GM23338 (cell line): ENCODE measurements around the gene RPAP2. TPM values are rescaled to one million over a fixed set of nuclear protein-coding genes. Genes with fewer than 3 reads are reported as not detected.

Experiments
- ATAC-seq: fragments of 200-7000 bp; cut with Tn5 transposase; 3 replicates; pipeline ENCODE4 v1.9.1; 2020
- DNase-seq: peaks from one replicate; pipeline ENCODE4 v3.0.0-alpha.2; 2015; ENCODE audit warnings: low spot score
- H2AFZ ChIP-seq: fragments of 200-600 bp; sonication (generic); 2 replicates; pipeline ENCODE4 v1.8.0; 2016; ENCODE audit warnings: antibody characterized with exemption, mild to moderate bottlenecking, moderate library complexity
- H3F3A ChIP-seq: fragments of 200-600 bp; sonication (generic); replicated peaks from 2 replicates; pipeline ENCODE4 v1.8.0; 2017; ENCODE audit warnings: antibody characterized with exemption, mixed run types, low read depth
- H3K27ac ChIP-seq: fragments of 200-600 bp; sonication (generic); 2 replicates; pipeline ENCODE4 v1.6.1; 2016; ENCODE audit warnings: low read depth
- H3K27me3 ChIP-seq: fragments of 200-600 bp; sonication (generic); 2 replicates; pipeline ENCODE4 v1.8.0; 2016; ENCODE audit warnings: mild to moderate bottlenecking, mixed run types, moderate library complexity; ENCODE audit not compliant: insufficient read depth
- H3K36me3 ChIP-seq: fragments of 200-600 bp; sonication (generic); 2 replicates; pipeline ENCODE4 v1.8.0; 2016; ENCODE audit warnings: mild to moderate bottlenecking; ENCODE audit not compliant: insufficient read depth
- H3K4me1 ChIP-seq: fragments of 200-600 bp; sonication (generic); 2 replicates; pipeline ENCODE4 v1.8.0; 2016; ENCODE audit warnings: mild to moderate bottlenecking, moderate library complexity; ENCODE audit not compliant: insufficient read depth
- H3K4me2 ChIP-seq: fragments of 200-600 bp; sonication (generic); 2 replicates; pipeline ENCODE4 v1.7.1; 2017; ENCODE audit warnings: mixed run types
- H3K4me3 ChIP-seq: fragments of 200-600 bp; sonication (generic); 2 replicates; pipeline ENCODE4 v1.6.1; 2016; ENCODE audit warnings: mixed run types
- H3K79me2 ChIP-seq: fragments of 200-600 bp; sonication (generic); replicated peaks from 2 replicates; pipeline ENCODE4 v1.8.0; 2017; ENCODE audit warnings: mild to moderate bottlenecking; ENCODE audit not compliant: insufficient read depth
- H3K9me2 ChIP-seq: fragments of 200-600 bp; sonication (generic); 2 replicates; pipeline ENCODE4 v1.8.0; 2017; ENCODE audit not compliant: insufficient read depth
- H4K20me1 ChIP-seq: fragments of 200-600 bp; sonication (generic); replicated peaks from 2 replicates; pipeline ENCODE4 v1.8.0; 2017; ENCODE audit warnings: mild to moderate bottlenecking; ENCODE audit not compliant: insufficient read depth
- H3K27ac Mint-ChIP-seq: 2 replicates; pipeline ENCODE4 v1.8.0; 2020; ENCODE audit warnings: inconsistent platforms, mild to moderate bottlenecking, moderate library complexity, mixed read lengths
- H3K27me3 Mint-ChIP-seq: 3 replicates; pipeline ENCODE4 v1.8.0; 2022; ENCODE audit warnings: low read depth, mild to moderate bottlenecking, moderate library complexity, mixed read lengths, inconsistent platforms; ENCODE audit not compliant: insufficient read depth, poor library complexity
- H3K36me3 Mint-ChIP-seq: 3 replicates; pipeline ENCODE4 v1.8.0; 2021; ENCODE audit warnings: low read depth, mild to moderate bottlenecking, inconsistent platforms, moderate library complexity, mixed read lengths
- H3K4me1 Mint-ChIP-seq: 3 replicates; pipeline ENCODE4 v1.8.0; 2020; ENCODE audit warnings: mild to moderate bottlenecking, inconsistent platforms, mixed read lengths
- H3K4me3 Mint-ChIP-seq: 3 replicates; pipeline ENCODE4 v1.8.0; 2021; ENCODE audit warnings: moderate library complexity, mild to moderate bottlenecking, inconsistent platforms, mixed read lengths
- H3K9me3 Mint-ChIP-seq: 3 replicates; pipeline ENCODE4 v1.8.0; 2020; ENCODE audit warnings: moderate library complexity, mild to moderate bottlenecking, inconsistent platforms, mixed read lengths
- CREB1 ChIP-seq: fragments of 250-450 bp; sonication (Bioruptor Pico); IDR thresholded peaks from 2 replicates; pipeline ENCODE4 v1.5.0; 2020; ENCODE audit warnings: low read depth, mild to moderate bottlenecking, moderate library complexity
- CTCF ChIP-seq, 2 experiments: fragments of 200-600 bp in 1 of 2; sonication (generic) in 1 of 2; conservative IDR thresholded peaks; 2 replicates each; pipeline versions ENCODE4 v1.5.1 to v1.6.1; 2016 to 2017; ENCODE audit warnings: antibody characterized with exemption in 2 of 2, low read depth in 2 of 2, mild to moderate bottlenecking in 2 of 2, moderate library complexity in 1 of 2
- ETS1 ChIP-seq: IDR thresholded peaks from 2 replicates; pipeline ENCODE4 v1.6.1; 2016; ENCODE audit warnings: antibody characterized with exemption
- EZH2 ChIP-seq: fragments of 200-600 bp; sonication (generic); IDR thresholded peaks from one replicate; pipeline ENCODE4 v1.8.0; 2017; ENCODE audit warnings: antibody characterized with exemption, mild to moderate bottlenecking, low read depth; ENCODE audit not compliant: unreplicated experiment
- EZH2phosphoT487 ChIP-seq: fragments of 200-600 bp; sonication (generic); IDR thresholded peaks from one replicate; pipeline ENCODE4 v1.8.1; 2018; ENCODE audit warnings: antibody characterized with exemption; ENCODE audit not compliant: unreplicated experiment
- JUNB ChIP-seq: IDR thresholded peaks from one replicate; pipeline ENCODE4 v1.6.1; 2016; ENCODE audit warnings: antibody characterized with exemption; ENCODE audit not compliant: unreplicated experiment
- NANOG ChIP-seq: IDR thresholded peaks from 2 replicates; pipeline ENCODE4 v1.6.1; 2016; ENCODE audit warnings: antibody characterized with exemption, borderline replicate concordance
- POLR2AphosphoS5 ChIP-seq: IDR thresholded peaks from 2 replicates; pipeline ENCODE4 v1.6.1; 2016; ENCODE audit warnings: antibody characterized with exemption, low read depth
- REST ChIP-seq: IDR thresholded peaks from one replicate; pipeline ENCODE4 v1.6.1; 2018; ENCODE audit warnings: antibody characterized with exemption; ENCODE audit not compliant: unreplicated experiment
- STAT1 ChIP-seq: IDR thresholded peaks from one replicate; pipeline ENCODE4 v1.6.1; 2016; ENCODE audit warnings: antibody characterized with exemption; ENCODE audit not compliant: unreplicated experiment
- ZNF114 ChIP-seq: fragments of 250-450 bp; sonication (Bioruptor Pico); IDR thresholded peaks from 2 replicates; pipeline ENCODE4 v1.5.0; 2020; ENCODE audit warnings: mild to moderate bottlenecking, moderate library complexity
- ZNF331 ChIP-seq: fragments of 250-450 bp; sonication (Bioruptor Pico); IDR thresholded peaks from 2 replicates; pipeline ENCODE4 v1.5.0; 2020; ENCODE audit warnings: low read depth, mild to moderate bottlenecking, moderate library complexity
- ZNF462 ChIP-seq: fragments of 250-450 bp; sonication (Bioruptor Pico); IDR thresholded peaks from 2 replicates; pipeline ENCODE4 v1.5.0; 2020; ENCODE audit warnings: mild to moderate bottlenecking, moderate library complexity
- polyA plus RNA-seq: library from polyadenylated mRNA; unstranded; fragments of >200 nt; fragmentation: Nextera tagmentation; extraction: Ambion mirVana; gene quantifications from 2 replicates; pipeline ENCODE4 v1.2.1, GENCODE V29; 2016
- total RNA-seq: library from RNA; depleted of rRNA; stranded (reverse); fragments of >200 nt; shearing (Covaris generic); gene quantifications from 2 replicates; pipeline ENCODE4 v1.2.3, GENCODE V29; 2014

RPAP2 gene
- total and polyA plus RNA-seq, 2 experiments from 2014 or later = 26.6 to 30.4 TPM

- H3K36me3 Mint-ChIP-seq = peaks cover 71% of the 10 kb centered on the region
- H3K36me3 ChIP-seq = peaks cover 5% of the 10 kb centered on the region; the same call in 1 of the 2 replicates
These were observed 30.7 kb downstream of the RPAP2 start for GRCh38 chr1:92329347-92330129.

More at GRCh38 chr1:92329347-92330129, 30.7 kb downstream of the RPAP2 start:
- Histone ChIP-seq H4K20me1 (no peaks in the 10 kb centered on the region), H3K27ac (no peak overlapping the region), H3K27me3 (no peaks in the 10 kb centered on the region), H2AFZ (no peak overlapping the region), H3F3A (no peaks in the 10 kb centered on the region), H3K9me2 (no peaks in the 10 kb centered on the region; the same call in 1 of the 2 replicates), H3K79me2 (0 out of 2 replicates have a peak, but pooled peaks cover 3% of the 10 kb centered on the region), H3K4me1 (no peaks in the 10 kb centered on the region), H3K4me3 (no peak overlapping the region), H3K4me2 (no peak overlapping the region)
- ATAC-seq = no peak
- no peak overlapping the region for H3K4me3 Mint-ChIP-seq
- peaks cover 2% of the 10 kb centered on the region; the same call in 1 of the 3 replicates for H3K4me1 Mint-ChIP-seq
- peaks cover 35% of the 10 kb centered on the region for H3K9me3 Mint-ChIP-seq
- no peak for TF ChIP-seq JUNB
- TF ChIP-seq STAT1 = no peak
- no peak for TF ChIP-seq ETS1
- no peak for TF ChIP-seq CTCF (conservative IDR thresholded peaks at IDR 0.05; ENCODE audit: low read depth in 2 of 2)
- no peak for TF ChIP-seq EZH2
- TF ChIP-seq REST = no peak
- TF ChIP-seq ZNF331 = no peak
- no peak for TF ChIP-seq ZNF462 (CRISPR knock-in tag)
- no peak for TF ChIP-seq POLR2AphosphoS5
- no peak for TF ChIP-seq ZNF114 (CRISPR knock-in tag)
- no peak for TF ChIP-seq NANOG
- TF ChIP-seq CREB1 (CRISPR knock-in tag) = no peak
- no peak for TF ChIP-seq EZH2phosphoT487
- no peak for DNase-seq
- H3K27ac Mint-ChIP-seq = no peak overlapping the region; the same call in 1 of the 2 replicates
- H3K27me3 Mint-ChIP-seq = peaks cover 2% of the 10 kb centered on the region
